ENCODE data around the gene PSD.

The PSD gene

GRCh38 chr10:102424916-102425315 is 6.3 kb upstream of the PSD start:
- CTCF ChIA-PET, result interaction anchor here (0.5 to 5.6 kb wide), 6 partner anchors 8 to 195 kb away, joined by 3 to 38 read pairs (median 10); partner anchors contain the start of gene CUEDC2
- peaks cover 6% of the 10 kb centered on the region for H3K4me1 ChIP-seq (ENCODE audit: control insufficient read depth, insufficient read depth, low read length)
- H3K9me3 ChIP-seq (ENCODE audit: control insufficient read depth, insufficient read depth, low read depth, low read length), result no peaks in the 10 kb centered on the region
- no peak overlapping the region for H3K4me3 ChIP-seq (ENCODE audit: low read depth, low read length)
- H3K36me3 ChIP-seq (ENCODE audit: control insufficient read depth in 2 of 2, insufficient read depth in 1 of 2, low read length in 2 of 2), result peaks cover 0 to 32% of the 10 kb centered on the region in 2 experiments; a peak in 1 of 3 replicates
- no peak overlapping the region for H3K27ac ChIP-seq (ENCODE audit: extremely low read depth, low read depth, low read length)
- POLR2A ChIA-PET, result interaction anchor here (1.0 to 1.6 kb wide), 3 partner anchors 11 to 310 kb away, joined by 3 to 7 read pairs (median 4); partner anchors contain the start of gene C10orf95
- no peak for TF ChIP-seq ZSCAN23 (tag by site-specific recombination; IDR thresholded peaks at IDR 0.05)
- peak; percentile 41; the same call in 1 of the 2 replicates for TF ChIP-seq SCRT2 (tag by site-specific recombination; IDR thresholded peaks at IDR 0.05)

GRCh38 chr10:102424145-102424544 is 5.6 kb upstream of the PSD start:
- Histone ChIP-seq H3K9me3 (ENCODE audit: control insufficient read depth, insufficient read depth, low read depth, low read length) (no peaks in the 10 kb centered on the region), H3K36me3 (ENCODE audit: control insufficient read depth in 2 of 2, insufficient read depth in 1 of 2, low read length in 2 of 2) (peaks cover 0 to 32% of the 10 kb centered on the region in 2 experiments; a peak in 1 of 3 replicates), H3K4me1 (ENCODE audit: control insufficient read depth, insufficient read depth, low read length) (peaks cover 8% of the 10 kb centered on the region), H3K27ac (ENCODE audit: extremely low read depth, low read depth, low read length) (no peak overlapping the region), H3K4me3 (ENCODE audit: low read depth, low read length) (no peak overlapping the region)
- POLR2A ChIA-PET, result interaction anchor here (1.0 to 5.2 kb wide), 4 partner anchors 8 to 309 kb away, joined by 3 to 42 read pairs (median 6); partner anchors contain the start of genes C10orf95 and CUEDC2
- CTCF ChIA-PET, result interaction anchor here (0.5 to 5.6 kb wide), 8 partner anchors 9 to 204 kb away, joined by 3 to 57 read pairs (median 10); partner anchors contain the start of genes CUEDC2 and NFKB2
- TF ChIP-seq KLF10 (tag by site-specific recombination; IDR thresholded peaks at IDR 0.05) (no peak), ZNF335 (tag by site-specific recombination; conservative IDR thresholded peaks at IDR 0.05) (no peak), ZNF23 (tag by site-specific recombination; IDR thresholded peaks at IDR 0.05; ENCODE audit: borderline replicate concordance) (no peak), ZNF473 (tag by site-specific recombination; IDR thresholded peaks at IDR 0.05) (no peak), HOXA7 (CRISPR knock-in tag; IDR thresholded peaks at IDR 0.05; ENCODE audit: borderline replicate concordance) (no peak), KLF8 (tag by site-specific recombination; IDR thresholded peaks at IDR 0.05) (no peak), ZNF596 (tag by site-specific recombination; IDR thresholded peaks at IDR 0.05) (no peak), ZNF830 (tag by site-specific recombination; IDR thresholded peaks at IDR 0.05; ENCODE audit: low read depth) (no peak), ZIC2 (tag by site-specific recombination; IDR thresholded peaks at IDR 0.05) (no peak), HOXD13 (CRISPR knock-in tag; IDR thresholded peaks at IDR 0.05; ENCODE audit: borderline replicate concordance) (no peak), ZNF24 (tag by site-specific recombination; IDR thresholded peaks at IDR 0.05) (no peak)

GRCh38 chr10:102423372-102423968 is 4.9 kb upstream of the PSD start:
- CTCF ChIA-PET, result interaction anchor here (0.6 to 5.6 kb wide), 14 partner anchors 10 to 1381 kb away, joined by 3 to 57 read pairs (median 6); partner anchors contain the start of genes CUEDC2 and NFKB2
- Histone ChIP-seq H3K36me3 (ENCODE audit: control insufficient read depth in 2 of 2, insufficient read depth in 1 of 2, low read length in 2 of 2) (peaks cover 0 to 32% of the 10 kb centered on the region in 2 experiments; a peak in 1 of 3 replicates), H3K27ac (ENCODE audit: extremely low read depth, low read depth, low read length) (no peak overlapping the region), H3K4me3 (ENCODE audit: low read depth, low read length) (no peak overlapping the region), H3K9me3 (ENCODE audit: control insufficient read depth, insufficient read depth, low read depth, low read length) (no peaks in the 10 kb centered on the region), H3K4me1 (ENCODE audit: control insufficient read depth, insufficient read depth, low read length) (peaks cover 9% of the 10 kb centered on the region)
- POLR2A ChIA-PET, result interaction anchor here (0.8 to 5.2 kb wide), 2 partner anchors 8 to 53 kb away, joined by 3 to 42 read pairs; partner anchors contain the start of gene CUEDC2
- TF ChIP-seq ZNF747 (tag by site-specific recombination; IDR thresholded peaks at IDR 0.05) (no peak), ZBTB49 (tag by site-specific recombination; IDR thresholded peaks at IDR 0.05; ENCODE audit: low read depth) (no peak), INSM2 (tag by site-specific recombination; IDR thresholded peaks at IDR 0.05) (no peak), GLI4 (tag by site-specific recombination; IDR thresholded peaks at IDR 0.05) (no peak), ZNF140 (tag by site-specific recombination; IDR thresholded peaks at IDR 0.05) (no peak), ZNF555 (tag by site-specific recombination; conservative IDR thresholded peaks at IDR 0.05) (no peak), ZNF266 (tag by site-specific recombination; IDR thresholded peaks at IDR 0.05; ENCODE audit: low read depth) (no peak), ZSCAN5A (tag by site-specific recombination; IDR thresholded peaks at IDR 0.05) (no peak), PRDM1 (tag by site-specific recombination; IDR thresholded peaks at IDR 0.05) (no peak), ZNF639 (tag by site-specific recombination; IDR thresholded peaks at IDR 0.05) (no peak), ZNF488 (tag by site-specific recombination; IDR thresholded peaks at IDR 0.05) (no peak), ZNF473 (tag by site-specific recombination; IDR thresholded peaks at IDR 0.05) (no peak)

Measured in HEK293 (cell line).